DOHH2 (cell line): ENCODE data around the gene XRCC4.

Experiments
- H3F3A ChIP-seq: fragments of 200-600 bp; sonication (generic), shearing (Covaris generic); 2 replicates; pipeline ENCODE4 v1.6.0; 2016; ENCODE audit warnings: antibody characterized with exemption, mild to moderate bottlenecking; ENCODE audit not compliant: control insufficient read depth, insufficient read depth
- H3K27ac ChIP-seq: fragments of 200-600 bp; sonication (generic); 2 replicates; pipeline ENCODE4 v1.5.1; 2014; ENCODE audit warnings: low read depth, mild to moderate bottlenecking, low read length, moderate library complexity
- H3K27me3 ChIP-seq: fragments of 200-600 bp; sonication (generic); 2 replicates; pipeline ENCODE4 v1.6.1; 2014; ENCODE audit warnings: mild to moderate bottlenecking, low read length, mixed read lengths; ENCODE audit not compliant: control insufficient read depth
- H3K36me3 ChIP-seq: fragments of 200-600 bp; sonication (generic); 2 replicates; pipeline ENCODE4 v1.6.1; 2014; ENCODE audit warnings: mild to moderate bottlenecking, low read length, moderate library complexity, mixed read lengths; ENCODE audit not compliant: control insufficient read depth
- H3K4me1 ChIP-seq: fragments of 200-600 bp; sonication (generic); 2 replicates; pipeline ENCODE4 v1.6.1; 2014; ENCODE audit warnings: mild to moderate bottlenecking, low read length, mixed read lengths; ENCODE audit not compliant: control insufficient read depth
- H3K4me2 ChIP-seq: fragments of 200-600 bp; sonication (generic); 2 replicates; pipeline ENCODE4 v1.6.0; 2014; ENCODE audit warnings: mild to moderate bottlenecking, low read length, moderate library complexity
- H3K4me3 ChIP-seq: fragments of 200-600 bp; sonication (generic); 2 replicates; pipeline ENCODE4 v1.5.1; 2014; ENCODE audit warnings: mild to moderate bottlenecking, low read length, mixed read lengths
- H3K79me2 ChIP-seq: fragments of 200-600 bp; sonication (generic); 2 replicates; pipeline ENCODE4 v1.6.1; 2014; ENCODE audit warnings: mild to moderate bottlenecking, low read length, mixed read lengths; ENCODE audit not compliant: control insufficient read depth
- H3K9me2 ChIP-seq: fragments of 200-600 bp; sonication (generic); replicated peaks from 2 replicates; pipeline ENCODE4 v1.6.1; 2014; ENCODE audit warnings: mild to moderate bottlenecking, low read length, mixed read lengths; ENCODE audit not compliant: control insufficient read depth
- H3K9me3 ChIP-seq: fragments of 200-600 bp; sonication (generic); 2 replicates; pipeline ENCODE4 v1.6.1; 2014; ENCODE audit warnings: antibody characterized with exemption, low read length, mixed read lengths; ENCODE audit not compliant: control insufficient read depth, insufficient read depth
- H4K20me1 ChIP-seq: fragments of 200-600 bp; sonication (generic); 2 replicates; pipeline ENCODE4 v1.6.0; 2014; ENCODE audit warnings: low read depth, mild to moderate bottlenecking, antibody characterized with exemption, low read length, moderate library complexity; ENCODE audit not compliant: control insufficient read depth, insufficient read depth
- CTCF ChIP-seq: fragments of 200-600 bp; sonication (generic); IDR thresholded peaks from one replicate; pipeline ENCODE4 v1.5.1; 2014; ENCODE audit warnings: antibody characterized with exemption, mild to moderate bottlenecking, low read depth, low read length; ENCODE audit not compliant: poor library complexity, severe bottlenecking
- EZH2phosphoT487 ChIP-seq: fragments of 200-600 bp; sonication (generic); IDR thresholded peaks from 2 replicates; pipeline ENCODE4 v1.6.1; 2017; ENCODE audit warnings: borderline replicate concordance, mild to moderate bottlenecking, antibody characterized with exemption, low read length, moderate library complexity, mixed read lengths

XRCC4 gene

GRCh38 chr5:83222906-83223305, 145.6 kb downstream of the XRCC4 start:
- H3K27ac ChIP-seq: no peak overlapping the region
- H3K36me3 ChIP-seq: no peaks in the 10 kb centered on the region
- H3K4me3 ChIP-seq: no peak overlapping the region
- H3F3A ChIP-seq: no peaks in the 10 kb centered on the region
- no peaks in the 10 kb centered on the region for H3K27me3 ChIP-seq
- no peaks in the 10 kb centered on the region for H3K9me3 ChIP-seq
- H4K20me1 ChIP-seq: no peaks in the 10 kb centered on the region
- H3K9me2 ChIP-seq: no peaks in the 10 kb centered on the region
- no peaks in the 10 kb centered on the region for H3K4me1 ChIP-seq
- no peaks in the 10 kb centered on the region for H3K79me2 ChIP-seq
- TF ChIP-seq CTCF: no peak
- no peak for TF ChIP-seq EZH2phosphoT487
- H3K4me2 ChIP-seq: no peak overlapping the region

DNA sequence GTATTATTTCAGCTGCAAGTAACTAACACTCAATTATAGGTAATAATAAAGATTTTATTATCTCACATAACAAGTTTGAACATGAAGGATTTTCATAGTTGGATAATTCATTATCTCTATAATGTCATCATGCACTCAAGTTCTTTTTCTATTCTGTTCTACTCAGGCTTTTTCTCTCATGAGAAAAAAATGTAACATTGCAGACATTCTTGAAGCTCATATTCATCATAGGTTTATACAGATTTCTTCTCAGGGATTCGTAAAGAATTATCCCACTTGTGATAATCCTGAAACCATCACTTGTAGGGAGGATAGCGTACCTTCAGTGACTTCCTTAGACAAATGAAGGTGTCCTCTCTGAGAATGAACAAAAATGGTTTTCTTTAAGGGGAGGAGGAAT, 150.3 kb downstream of the XRCC4 start:
- Histone ChIP-seq H3K36me3 (no peaks in the 10 kb centered on the region), H3K9me3 (no peaks in the 10 kb centered on the region), H3K4me2 (no peak overlapping the region), H3K27me3 (no peaks in the 10 kb centered on the region), H3K9me2 (no peaks in the 10 kb centered on the region), H3K4me3 (no peak overlapping the region), H3K27ac (no peak overlapping the region), H3K79me2 (no peaks in the 10 kb centered on the region), H3F3A (no peaks in the 10 kb centered on the region), H4K20me1 (no peaks in the 10 kb centered on the region), H3K4me1 (no peaks in the 10 kb centered on the region)
- no peak for TF ChIP-seq EZH2phosphoT487
- TF ChIP-seq CTCF: no peak

DNA sequence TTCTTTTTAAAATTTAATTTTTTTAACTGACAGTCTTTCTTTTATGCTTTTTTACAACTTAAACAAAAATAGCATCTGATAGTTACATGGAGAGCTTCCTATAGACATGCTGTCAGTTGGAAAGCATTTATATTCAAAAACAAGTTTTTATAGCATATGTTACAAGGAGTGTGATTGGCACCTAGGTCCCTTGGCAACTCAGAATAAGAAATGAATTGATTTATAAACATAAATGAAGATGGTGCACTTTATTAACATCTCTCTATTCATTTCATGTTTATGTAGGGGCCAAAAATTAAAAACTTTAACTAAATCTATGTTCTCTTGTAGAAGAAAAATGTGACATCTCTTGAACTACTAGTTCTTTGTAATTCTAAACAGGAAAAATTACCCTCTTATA, 153.2 kb downstream of the XRCC4 start:
- Histone ChIP-seq H3K4me3 (no peak overlapping the region), H3K79me2 (no peaks in the 10 kb centered on the region), H3K9me3 (no peaks in the 10 kb centered on the region), H4K20me1 (no peaks in the 10 kb centered on the region), H3F3A (no peaks in the 10 kb centered on the region), H3K9me2 (no peaks in the 10 kb centered on the region), H3K27ac (no peak overlapping the region), H3K27me3 (no peaks in the 10 kb centered on the region), H3K36me3 (no peaks in the 10 kb centered on the region), H3K4me2 (no peak overlapping the region), H3K4me1 (no peaks in the 10 kb centered on the region)
- no peak for TF ChIP-seq CTCF
- TF ChIP-seq EZH2phosphoT487: no peak

DNA sequence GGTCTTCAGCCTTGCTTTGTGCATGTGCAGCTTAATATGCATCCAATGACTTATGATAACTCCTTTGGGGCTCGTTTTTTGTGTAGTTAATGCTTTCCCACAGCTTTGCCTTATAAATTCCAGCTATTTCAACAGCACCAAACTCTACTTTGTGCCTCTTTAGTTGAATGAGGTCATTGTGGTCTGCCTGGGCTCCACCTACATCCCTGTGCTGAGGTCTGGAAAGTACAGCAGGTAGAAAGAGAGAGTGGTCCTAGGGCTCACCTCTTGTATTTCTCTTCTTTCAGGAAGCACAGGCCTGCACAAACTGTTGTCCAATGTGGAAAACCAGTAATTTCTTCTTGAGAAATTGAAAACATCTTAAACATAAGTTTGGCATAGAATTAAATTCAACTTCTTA, 167.2 kb downstream of the XRCC4 start:
- H3K4me2 ChIP-seq: no peak overlapping the region
- no peak for TF ChIP-seq CTCF
- TF ChIP-seq EZH2phosphoT487: no peak
- no peaks in the 10 kb centered on the region for H4K20me1 ChIP-seq
- H3K79me2 ChIP-seq: no peaks in the 10 kb centered on the region
- H3K9me2 ChIP-seq: no peaks in the 10 kb centered on the region
- H3K27me3 ChIP-seq: no peaks in the 10 kb centered on the region
- H3K4me3 ChIP-seq: no peak overlapping the region
- H3K27ac ChIP-seq: no peak overlapping the region
- H3K9me3 ChIP-seq: no peaks in the 10 kb centered on the region
- no peaks in the 10 kb centered on the region for H3F3A ChIP-seq
- H3K36me3 ChIP-seq: no peaks in the 10 kb centered on the region
- no peaks in the 10 kb centered on the region for H3K4me1 ChIP-seq
